HG03575 (cell line): ENCODE results near the gene MPHOSPH9.

Source experiments
- ATAC-seq: cut with Tn5 transposase; IDR thresholded peaks from one replicate; pipeline ENCODE4 v1.9.1; 2021; ENCODE audit not compliant: unreplicated experiment, insufficient number of reproducible peaks, low FRiP score; ENCODE audit errors: extremely low read depth

The MPHOSPH9 gene, protein sequence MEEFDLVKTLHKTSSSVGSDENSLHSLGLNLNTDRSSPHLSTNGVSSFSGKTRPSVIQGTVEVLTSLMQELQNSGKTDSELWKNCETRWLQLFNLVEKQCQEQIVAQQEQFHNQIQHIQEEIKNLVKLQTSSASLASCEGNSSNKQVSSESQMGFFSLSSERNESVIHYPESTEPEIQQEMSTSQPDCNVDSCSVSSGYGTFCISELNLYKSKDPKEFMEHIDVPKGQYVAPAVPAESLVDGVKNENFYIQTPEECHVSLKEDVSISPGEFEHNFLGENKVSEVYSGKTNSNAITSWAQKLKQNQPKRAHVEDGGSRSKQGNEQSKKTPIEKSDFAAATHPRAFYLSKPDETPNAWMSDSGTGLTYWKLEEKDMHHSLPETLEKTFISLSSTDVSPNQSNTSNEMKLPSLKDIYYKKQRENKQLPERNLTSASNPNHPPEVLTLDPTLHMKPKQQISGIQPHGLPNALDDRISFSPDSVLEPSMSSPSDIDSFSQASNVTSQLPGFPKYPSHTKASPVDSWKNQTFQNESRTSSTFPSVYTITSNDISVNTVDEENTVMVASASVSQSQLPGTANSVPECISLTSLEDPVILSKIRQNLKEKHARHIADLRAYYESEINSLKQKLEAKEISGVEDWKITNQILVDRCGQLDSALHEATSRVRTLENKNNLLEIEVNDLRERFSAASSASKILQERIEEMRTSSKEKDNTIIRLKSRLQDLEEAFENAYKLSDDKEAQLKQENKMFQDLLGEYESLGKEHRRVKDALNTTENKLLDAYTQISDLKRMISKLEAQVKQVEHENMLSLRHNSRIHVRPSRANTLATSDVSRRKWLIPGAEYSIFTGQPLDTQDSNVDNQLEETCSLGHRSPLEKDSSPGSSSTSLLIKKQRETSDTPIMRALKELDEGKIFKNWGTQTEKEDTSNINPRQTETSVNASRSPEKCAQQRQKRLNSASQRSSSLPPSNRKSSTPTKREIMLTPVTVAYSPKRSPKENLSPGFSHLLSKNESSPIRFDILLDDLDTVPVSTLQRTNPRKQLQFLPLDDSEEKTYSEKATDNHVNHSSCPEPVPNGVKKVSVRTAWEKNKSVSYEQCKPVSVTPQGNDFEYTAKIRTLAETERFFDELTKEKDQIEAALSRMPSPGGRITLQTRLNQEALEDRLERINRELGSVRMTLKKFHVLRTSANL

DNA sequence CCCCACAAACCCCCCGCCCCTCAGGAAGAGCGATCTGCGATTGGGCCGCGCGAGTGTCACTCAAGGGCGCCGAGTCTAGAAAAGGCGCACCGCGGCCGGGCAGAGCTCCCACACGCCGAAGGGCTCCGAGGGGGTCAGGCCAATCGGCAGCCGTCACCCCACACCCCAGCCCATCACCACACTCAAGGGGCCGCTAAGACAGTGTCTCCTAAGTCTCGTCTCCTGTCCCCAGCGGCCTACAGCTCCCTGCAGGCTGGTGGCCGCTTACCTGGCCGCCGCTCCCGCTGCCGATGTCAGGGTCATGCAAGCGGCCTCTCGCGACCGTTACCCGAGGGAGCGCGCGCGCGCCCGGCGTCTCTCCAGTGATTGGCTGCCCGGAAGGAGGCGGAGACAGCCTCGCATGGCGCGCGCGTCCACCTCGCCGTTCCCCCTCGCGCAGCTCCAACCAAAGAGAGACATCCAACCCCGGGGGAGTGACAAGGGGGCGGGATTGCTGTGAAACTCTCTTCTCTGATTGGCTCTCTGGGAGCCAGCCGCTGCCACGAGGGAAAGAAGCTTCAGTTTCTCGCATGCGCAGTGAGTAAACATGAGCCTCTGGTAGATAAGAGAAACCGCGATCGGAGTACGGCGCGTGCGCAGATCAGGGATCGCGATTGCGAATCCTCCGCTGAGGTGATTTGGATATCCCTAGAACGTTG, at the start of gene MPHOSPH9, which contains the start of gene MTRFR:
Gene MPHOSPH9 (minus strand): TSS at position 335 of the 698 bp plus-strand sequence. CDS start 2,777 bp downstream, outside the sequence.
Gene MTRFR (plus strand): TSS at position 630 of the 698 bp plus-strand sequence. CDS start 20,239 bp downstream, outside the sequence.
- ATAC-seq = peak; percentile 56

DNA sequence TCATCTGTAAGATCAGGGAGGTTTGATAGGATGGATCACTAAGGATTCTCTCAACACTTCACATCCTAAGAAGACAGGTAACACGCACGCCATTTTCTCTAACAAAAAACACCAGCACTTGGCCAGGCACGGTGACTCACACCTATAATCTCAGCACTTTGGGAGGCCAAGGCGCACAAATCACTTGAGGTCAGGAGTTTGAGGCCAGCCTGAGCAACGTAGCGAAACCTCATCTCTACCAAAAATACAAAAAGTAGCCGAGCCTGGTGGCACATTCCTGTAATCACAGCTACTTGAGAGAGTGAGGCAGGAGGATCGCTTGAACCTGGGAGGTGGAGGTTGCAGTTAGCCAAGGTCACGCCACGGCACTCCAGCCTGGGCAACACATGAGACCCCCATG, 49.2 kb upstream of the MPHOSPH9 start:
- no peak for ATAC-seq

DNA sequence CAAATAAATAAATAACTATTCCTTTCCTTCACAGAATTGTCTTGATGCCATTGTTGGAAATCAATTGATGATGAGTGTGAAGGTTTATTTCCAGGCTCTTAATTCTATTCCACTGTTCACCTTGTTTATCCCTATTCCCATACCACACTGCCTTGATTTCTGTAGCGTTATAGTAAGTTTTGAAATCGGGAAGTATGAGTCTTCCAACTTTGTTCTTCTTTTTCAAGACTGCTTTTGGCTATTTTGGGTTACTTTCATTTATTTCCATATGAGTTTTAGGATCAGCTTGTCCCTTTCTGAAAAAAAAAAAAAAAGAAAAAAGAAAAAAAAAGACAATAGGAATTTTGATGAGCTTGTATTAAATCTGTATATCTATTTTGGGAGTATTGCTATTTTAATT, 48.0 kb upstream of the MPHOSPH9 start:
- no peak for ATAC-seq

DNA sequence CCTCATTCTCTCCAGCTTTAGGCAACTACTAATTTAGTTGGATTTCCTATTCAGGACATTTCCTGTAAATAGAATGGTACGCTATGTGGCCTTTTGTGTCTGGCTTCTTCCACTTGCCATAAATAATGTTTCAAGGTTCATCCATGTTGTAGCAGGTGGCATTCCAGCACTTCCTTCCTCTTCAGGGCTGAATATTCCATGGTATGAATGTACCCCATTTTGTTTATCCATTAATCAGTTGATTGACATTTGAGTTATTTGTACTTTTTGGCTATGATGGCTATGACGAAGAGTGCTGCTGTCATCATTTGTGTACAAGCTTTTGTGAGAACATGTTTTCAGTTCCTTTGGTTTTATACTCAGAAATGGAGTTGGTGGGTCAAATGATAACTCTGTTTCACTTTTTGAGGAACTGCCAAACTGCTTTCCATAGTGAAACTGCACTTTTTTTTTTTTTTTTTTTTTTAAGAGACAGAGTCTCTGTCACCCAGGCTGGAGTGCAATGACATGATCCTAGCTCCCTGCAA, 45.2 kb upstream of the MPHOSPH9 start:
- ATAC-seq = peak; percentile 65

DNA sequence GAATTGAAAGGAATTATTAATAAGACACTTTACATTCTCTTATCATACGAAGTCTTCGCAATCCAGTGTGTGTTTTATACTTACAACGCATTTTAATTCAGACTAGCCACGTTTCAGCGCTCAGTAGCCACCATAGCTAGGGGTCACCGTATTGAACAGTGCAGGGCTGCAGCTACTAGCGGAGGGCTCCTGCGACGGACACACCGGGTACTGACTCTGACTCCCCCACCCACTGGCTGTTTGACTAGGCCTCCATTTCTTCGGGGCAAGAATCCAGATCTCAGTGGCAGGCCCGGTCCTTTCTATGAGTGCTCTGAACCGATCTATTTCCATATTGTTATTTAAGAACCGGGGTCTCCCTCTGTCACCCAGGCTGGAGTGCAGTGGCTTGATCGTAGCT, 40.2 kb upstream of the MPHOSPH9 start:
- ATAC-seq = no peak

DNA sequence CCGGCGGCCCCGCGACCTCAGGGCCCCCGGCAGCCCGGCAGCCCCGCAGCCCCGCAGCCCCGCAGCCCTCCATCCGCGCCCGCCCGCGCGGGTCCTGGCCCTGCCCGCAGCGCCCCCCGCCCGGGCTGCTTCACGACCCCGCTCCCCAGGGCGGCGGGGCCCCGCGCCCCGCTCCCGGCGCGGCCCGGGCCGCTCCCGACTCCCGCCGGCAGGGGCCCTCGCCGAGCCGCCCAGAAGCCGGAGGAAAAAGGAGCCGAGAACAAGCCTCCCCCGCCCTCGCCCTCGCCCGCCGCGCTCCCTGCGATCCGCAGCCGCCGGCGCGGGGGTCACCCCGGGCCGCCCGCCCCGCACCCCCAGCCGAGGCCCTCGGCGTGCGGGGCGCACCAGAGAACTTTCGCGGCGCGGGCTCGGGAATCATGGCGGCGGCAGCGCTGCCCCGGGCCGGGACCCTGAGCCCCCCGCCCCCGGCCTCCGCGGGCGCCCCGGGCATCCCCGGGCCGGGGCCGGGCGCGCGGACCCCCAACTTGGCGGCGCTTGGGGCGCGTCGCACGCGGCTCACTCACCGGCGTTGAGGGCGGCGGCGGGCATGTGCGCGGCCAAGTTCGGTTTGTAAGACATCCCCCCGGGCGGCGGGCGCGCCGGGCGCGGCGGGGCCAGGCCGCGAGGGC, 38.2 kb upstream of the MPHOSPH9 start:
- no peak for ATAC-seq

DNA sequence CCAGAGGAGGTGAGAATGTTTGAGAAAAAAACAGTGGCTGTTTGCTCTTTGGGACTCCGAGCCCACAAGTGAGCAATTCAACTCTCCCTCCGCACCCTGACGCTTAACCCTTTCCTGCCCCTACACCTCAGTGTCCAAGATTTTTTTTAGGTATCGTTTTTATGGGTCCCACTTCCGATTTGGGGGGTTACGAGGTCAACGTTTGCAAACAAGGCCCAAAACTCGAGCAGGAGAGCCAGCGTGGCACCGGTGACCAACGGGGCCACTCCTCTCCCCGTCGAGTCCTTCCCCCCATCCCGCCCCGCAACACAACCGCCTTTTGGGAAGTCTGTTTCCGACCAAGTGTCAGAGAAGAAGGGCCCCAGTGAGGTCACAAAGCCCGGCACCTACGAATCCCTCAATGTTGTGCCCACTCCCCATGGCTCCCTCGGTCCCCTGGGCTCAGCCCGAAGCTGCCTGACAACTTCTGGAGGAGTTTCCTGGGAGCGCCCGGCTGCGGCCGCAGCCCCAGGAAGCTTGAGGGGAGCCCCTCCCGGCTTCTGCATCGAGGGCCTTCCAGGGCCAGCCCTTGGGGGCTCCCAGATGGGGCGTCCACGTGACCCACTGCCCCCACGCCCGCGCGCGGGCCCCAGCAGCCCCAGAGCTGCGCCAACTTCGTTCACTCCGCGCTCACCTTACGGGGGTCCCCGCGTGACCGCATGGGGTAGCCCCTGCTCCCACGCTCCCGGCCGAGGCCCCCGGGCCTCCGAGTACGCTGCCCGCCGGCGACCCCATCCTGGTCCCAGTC, 37.5 kb upstream of the MPHOSPH9 start:
- no peak for ATAC-seq

DNA sequence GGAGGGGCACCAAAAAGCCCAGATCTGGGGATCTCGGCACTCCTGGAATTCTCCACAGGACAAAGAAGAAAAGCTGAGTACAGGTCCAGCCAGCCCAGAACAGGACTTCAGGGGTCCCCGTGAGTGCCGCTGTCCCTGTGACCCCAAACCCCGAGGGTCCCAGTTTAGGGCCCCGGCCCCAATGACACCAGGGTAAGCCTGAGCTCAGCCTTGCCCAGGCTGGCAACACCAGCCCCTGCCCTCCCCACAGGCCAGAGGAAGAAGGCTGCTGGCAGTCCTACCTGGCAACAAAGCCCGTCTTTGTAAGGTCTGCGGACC, 36.9 kb upstream of the MPHOSPH9 start:
- ATAC-seq = no peak

DNA sequence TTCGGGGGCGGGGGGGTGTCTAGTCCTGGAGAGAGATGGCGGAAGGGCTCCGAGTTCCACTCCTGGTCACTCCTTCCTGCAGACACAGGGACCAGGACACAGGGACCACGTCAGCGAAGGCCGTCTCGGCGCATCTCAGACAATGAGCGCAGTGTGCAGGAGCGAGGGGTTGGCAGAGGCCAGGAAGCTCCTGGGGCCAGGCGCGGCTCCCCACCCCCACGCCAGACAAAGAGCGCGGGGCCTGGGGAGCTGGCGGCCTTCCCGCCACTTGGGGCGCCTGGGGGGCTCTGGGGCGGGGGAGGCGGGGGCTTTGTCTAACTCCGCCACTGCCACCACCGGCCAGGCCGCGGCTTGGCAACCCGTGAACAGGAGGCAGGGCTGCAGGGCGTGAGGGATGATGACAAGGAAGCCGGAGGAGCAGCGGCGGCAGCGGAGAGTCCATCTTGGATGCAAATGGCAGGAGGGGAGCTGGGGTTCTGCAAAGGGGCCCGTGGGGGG, 36.5 kb upstream of the MPHOSPH9 start:
- ATAC-seq = no peak

DNA sequence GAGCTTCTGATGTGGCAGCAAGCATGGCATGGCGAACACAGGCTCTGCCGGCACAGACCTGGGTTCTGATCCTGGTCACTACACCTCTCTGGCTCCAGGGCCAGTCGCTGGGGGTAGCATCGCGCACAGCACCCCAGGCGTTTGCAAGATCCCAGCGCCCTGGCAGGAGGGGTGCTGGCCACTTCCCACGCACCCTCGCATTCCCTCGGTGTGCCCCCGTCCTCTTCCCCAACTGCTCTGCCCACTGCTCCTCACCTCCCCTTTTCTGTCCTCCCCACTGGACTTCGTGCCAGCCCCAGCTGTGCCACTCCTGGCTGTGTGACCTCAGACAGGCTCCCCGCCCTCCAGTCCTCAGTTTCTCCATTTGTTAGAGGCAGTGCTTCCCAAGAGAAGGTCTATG, 35.9 kb upstream of the MPHOSPH9 start:
- ATAC-seq = no peak

DNA sequence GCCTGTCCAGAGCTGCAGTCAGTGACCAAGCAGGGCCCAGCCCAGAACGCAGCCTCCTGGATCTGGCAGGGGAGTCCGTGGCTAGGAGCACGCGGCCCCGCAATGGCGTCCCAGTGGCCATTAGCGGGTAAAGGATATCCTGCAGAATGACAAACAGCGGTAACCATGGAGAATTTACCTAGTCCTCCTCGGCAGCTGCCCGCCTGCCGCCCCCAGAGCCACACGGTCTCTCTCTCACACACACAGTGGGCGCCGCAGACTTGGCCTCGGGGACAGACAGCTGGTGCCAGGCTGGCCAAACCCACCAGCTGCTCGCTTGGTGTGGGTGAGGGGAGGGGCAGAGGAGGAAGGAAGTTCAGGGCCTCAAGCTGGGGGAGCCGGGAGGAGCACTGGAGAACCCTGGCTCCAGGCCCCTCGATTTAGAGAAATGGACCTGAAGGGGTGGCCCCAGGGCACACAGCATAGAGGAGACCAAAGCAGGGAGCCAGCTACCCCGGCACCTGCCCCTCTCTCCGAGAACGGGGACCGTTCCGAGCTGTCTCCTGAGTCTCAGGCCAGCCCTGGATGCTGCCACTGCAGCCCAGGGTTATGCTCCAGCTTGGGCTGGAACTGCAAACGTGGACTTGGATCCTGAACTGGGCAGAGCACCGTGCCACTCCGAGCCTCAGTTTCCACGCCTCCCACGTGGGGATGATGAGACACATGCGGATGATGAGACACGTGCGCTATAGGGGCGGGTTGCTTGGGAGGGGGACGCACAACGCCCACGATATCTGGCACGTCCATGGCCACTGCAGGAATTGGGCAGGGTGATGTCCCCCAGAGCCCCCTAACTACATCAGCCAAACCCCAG, 35.3 kb upstream of the MPHOSPH9 start:
- no peak for ATAC-seq

DNA sequence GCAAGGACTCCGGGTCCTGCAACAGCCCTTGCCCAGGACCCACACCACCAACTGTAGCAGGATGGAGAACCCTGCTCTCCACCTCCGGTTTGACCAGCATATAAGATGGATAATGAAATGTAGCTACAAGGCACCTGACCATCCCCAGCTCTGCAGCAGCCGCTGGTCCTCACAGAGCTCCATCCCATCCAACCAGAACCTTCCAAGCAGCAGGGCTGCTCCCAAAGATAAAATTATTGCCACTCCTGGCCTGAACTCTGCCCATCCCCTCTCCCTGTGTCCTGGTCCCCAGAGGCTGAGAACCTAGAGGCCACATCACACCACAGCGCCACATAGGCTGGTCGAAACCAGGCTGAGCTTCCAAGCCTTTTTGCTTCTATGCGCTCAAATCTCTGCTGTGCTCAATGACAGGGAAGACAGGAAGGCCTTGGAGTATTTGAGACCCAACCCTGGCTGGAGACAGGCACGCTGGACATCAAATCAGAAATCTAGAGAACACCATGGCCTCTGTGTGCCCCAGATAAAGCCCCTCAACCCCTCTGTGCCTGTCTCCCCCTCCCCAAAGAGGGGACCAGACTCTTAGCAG, 34.5 kb upstream of the MPHOSPH9 start:
- ATAC-seq = no peak

DNA sequence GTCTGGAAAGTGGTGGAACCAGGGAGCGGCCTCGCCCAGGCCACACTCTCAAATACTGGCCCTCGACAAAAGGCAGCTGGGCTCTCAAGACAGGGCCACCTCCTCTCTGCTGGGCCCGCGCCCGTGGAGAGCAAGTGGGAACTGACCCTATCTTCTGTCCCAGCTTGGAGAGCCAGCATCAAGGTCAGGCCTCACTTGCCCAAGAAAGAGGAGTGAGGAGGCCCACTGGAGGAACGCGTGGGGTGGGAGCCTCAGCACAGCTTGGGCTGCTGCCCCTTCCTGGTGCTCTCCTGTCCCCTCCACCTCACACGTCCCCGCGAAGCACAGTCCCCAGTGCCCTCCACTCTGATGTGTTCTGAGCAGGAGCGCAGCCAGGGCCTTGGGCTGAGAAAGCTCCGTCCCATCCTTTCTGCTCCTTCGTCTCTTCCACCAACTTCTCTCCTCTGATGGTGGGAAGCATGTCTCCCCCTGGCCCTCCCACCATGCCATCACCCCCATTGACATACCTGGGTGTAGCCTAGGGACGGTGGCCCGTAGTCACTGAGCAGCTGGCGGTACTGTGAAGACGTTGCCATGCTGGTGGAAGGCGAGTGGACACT, 33.8 kb upstream of the MPHOSPH9 start:
- no peak for ATAC-seq

DNA sequence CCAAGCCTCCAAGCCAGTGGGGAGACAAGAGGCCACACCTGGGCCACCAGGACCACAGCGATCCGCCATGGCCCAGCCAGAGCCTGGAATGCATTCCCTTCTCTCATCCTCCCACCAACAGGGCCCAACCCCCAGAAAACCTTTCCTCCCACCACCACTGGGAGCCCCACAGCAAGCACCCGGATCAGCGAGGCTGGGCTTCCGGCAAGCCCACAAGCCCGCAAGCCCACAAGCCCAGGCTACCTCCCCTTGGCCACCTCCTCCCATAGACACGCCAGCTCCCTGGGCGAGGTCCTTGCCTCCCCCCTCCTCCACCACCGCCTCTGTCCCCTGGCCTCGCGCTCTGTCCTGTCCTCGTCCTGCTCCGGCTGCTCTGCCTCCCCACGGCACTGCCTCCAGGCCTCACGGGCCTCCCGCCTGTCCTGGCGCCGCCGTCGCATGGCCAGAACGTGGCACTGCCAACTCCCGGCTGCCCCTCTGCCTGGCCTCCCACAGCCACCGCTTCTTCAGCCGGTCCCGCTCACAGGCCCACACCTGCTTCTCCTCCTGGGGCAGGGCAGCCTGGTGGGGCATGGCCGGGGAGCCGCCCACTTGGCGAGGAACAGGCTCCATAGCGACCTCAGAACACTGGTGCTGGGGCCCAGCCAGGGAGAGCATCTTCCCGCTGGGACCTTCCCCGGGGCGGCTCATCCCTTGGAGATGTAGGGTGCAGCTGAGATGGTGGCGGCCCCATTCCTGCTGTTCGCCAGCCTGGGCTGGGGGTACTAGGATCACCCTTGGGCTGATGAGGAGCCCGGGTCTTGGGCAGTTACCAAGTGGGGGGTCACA, 33.1 kb upstream of the MPHOSPH9 start:
- no peak for ATAC-seq

DNA sequence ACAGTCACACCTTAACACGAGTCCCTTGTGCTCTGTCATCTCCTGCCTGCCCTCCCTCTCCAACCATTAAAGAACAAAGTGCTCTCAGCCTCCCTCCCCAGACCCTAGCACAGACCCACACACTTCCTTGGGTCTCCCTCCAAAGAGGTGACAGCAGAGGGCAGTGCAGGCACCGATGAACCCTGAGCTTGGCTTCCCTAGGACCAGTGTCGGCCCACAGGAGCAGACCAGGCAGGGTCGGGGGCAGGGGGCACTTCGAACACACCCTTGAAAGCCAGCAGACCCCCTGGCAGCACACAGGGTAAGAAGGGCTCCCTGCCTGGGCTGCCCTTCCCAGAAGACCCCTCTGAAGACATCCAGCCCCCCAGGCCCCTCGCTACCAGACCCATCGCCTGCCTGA, 31.7 kb upstream of the MPHOSPH9 start:
- ATAC-seq = no peak
